Trophoblast cell (in vitro differentiated cells and primary cell): Measurements from ENCODE around the gene SPOCK3.

ENCODE experiments used
- DNase-seq, 2 donors: peaks; one replicate each; pipeline ENCODE4 v3.0.0-alpha.2; 2016
- H2AFZ ChIP-seq: 2 replicates; pipeline ENCODE4 v1.6.1; 2013; ENCODE audit warnings: low read length, moderate library complexity, mild to moderate bottlenecking; ENCODE audit not compliant: insufficient read depth, poor library complexity
- H2AK5ac ChIP-seq: 2 replicates; pipeline ENCODE4 v1.6.1; 2013; ENCODE audit warnings: mild to moderate bottlenecking, low read length
- H2BK120ac ChIP-seq: 2 replicates; pipeline ENCODE4 v1.6.1; 2013; ENCODE audit warnings: low read length, mild to moderate bottlenecking, moderate library complexity; ENCODE audit not compliant: insufficient read depth, poor library complexity
- H2BK12ac ChIP-seq: 2 replicates; pipeline ENCODE4 v1.6.1; 2013; ENCODE audit warnings: mild to moderate bottlenecking, low read length, moderate library complexity
- H2BK5ac ChIP-seq: 2 replicates; pipeline ENCODE4 v1.6.1; 2013; ENCODE audit warnings: low read length, low read depth, moderate library complexity, mild to moderate bottlenecking; ENCODE audit not compliant: poor library complexity
- H3K14ac ChIP-seq: 2 replicates; pipeline ENCODE4 v1.6.1; 2013; ENCODE audit warnings: mild to moderate bottlenecking, low read length
- H3K18ac ChIP-seq: 2 replicates; pipeline ENCODE4 v1.6.1; 2013; ENCODE audit warnings: mild to moderate bottlenecking, low read length
- H3K23ac ChIP-seq: 2 replicates; pipeline ENCODE4 v1.6.1; 2013; ENCODE audit warnings: low read length
- H3K27ac ChIP-seq: 2 replicates; pipeline ENCODE4 v1.5.1; 2013; ENCODE audit warnings: low read depth, mild to moderate bottlenecking, inconsistent platforms, low read length, moderate library complexity
- H3K27me3 ChIP-seq: 2 replicates; pipeline ENCODE4 v1.6.1; 2013; ENCODE audit warnings: inconsistent platforms, mild to moderate bottlenecking, low read length, moderate library complexity; ENCODE audit not compliant: insufficient read depth
- H3K36me3 ChIP-seq, 2 experiments: 1 replicate in 1 of 2; 2 replicates in 1 of 2; pipeline ENCODE4 v1.6.1; 2013; ENCODE audit warnings: low read length in 2 of 2, mild to moderate bottlenecking in 2 of 2, moderate library complexity in 1 of 2; ENCODE audit not compliant: insufficient read depth in 2 of 2, control insufficient read depth in 1 of 2
- H3K4ac ChIP-seq: 2 replicates; pipeline ENCODE4 v1.6.1; 2013; ENCODE audit warnings: low read depth, mild to moderate bottlenecking, low read length, moderate library complexity
- H3K4me1 ChIP-seq, 2 experiments: 1 replicate in 1 of 2; 2 replicates in 1 of 2; pipeline ENCODE4 v1.6.1; 2013; ENCODE audit warnings: low read length in 2 of 2, mild to moderate bottlenecking in 2 of 2, moderate library complexity in 1 of 2; ENCODE audit not compliant: insufficient read depth in 2 of 2, control insufficient read depth in 1 of 2
- H3K4me2 ChIP-seq: 2 replicates; pipeline ENCODE4 v1.6.1; 2013; ENCODE audit warnings: inconsistent platforms, mild to moderate bottlenecking, low read length, moderate library complexity
- H3K4me3 ChIP-seq: 2 replicates; pipeline ENCODE4 v1.5.1; 2013; ENCODE audit warnings: mild to moderate bottlenecking, low read depth, low read length, inconsistent platforms
- H3K79me1 ChIP-seq: one replicate; pipeline ENCODE4 v1.6.1; 2013; ENCODE audit warnings: low read length
- H3K79me2 ChIP-seq: 2 replicates; pipeline ENCODE4 v1.6.1; 2013; ENCODE audit warnings: low read length, mild to moderate bottlenecking; ENCODE audit not compliant: control insufficient read depth, insufficient read depth, poor library complexity
- H3K9ac ChIP-seq: 2 replicates; pipeline ENCODE4 v1.6.1; 2013; ENCODE audit warnings: mild to moderate bottlenecking, low read length
- H3K9me3 ChIP-seq: 2 replicates; pipeline ENCODE4 v1.6.1; 2013; ENCODE audit warnings: low read depth, mild to moderate bottlenecking, control low read depth, inconsistent platforms, low read length; ENCODE audit not compliant: insufficient read depth
- H4K12ac ChIP-seq: 2 replicates; pipeline ENCODE4 v1.6.1; 2013; ENCODE audit warnings: low read depth, mild to moderate bottlenecking, low read length, moderate library complexity
- H4K8ac ChIP-seq: 2 replicates; pipeline ENCODE4 v1.6.1; 2013; ENCODE audit warnings: low read depth, mild to moderate bottlenecking, low read length, moderate library complexity
- H4K91ac ChIP-seq: one replicate; pipeline ENCODE4 v1.6.1; 2013; ENCODE audit warnings: low read depth, mild to moderate bottlenecking, low read length, moderate library complexity
- WGBS: extraction: QIAGEN DNeasy Blood & Tissue Kit; methylation state at CpG from one replicate; pipeline ENCODE4 v1.1.7; 2013; ENCODE audit warnings: missing lambda C conversion rate; ENCODE audit not compliant: insufficient read length, insufficient coverage; ENCODE audit errors: extremely low coverage; 5-methylcytosine and 5-hydroxymethylcytosine counted together

Gene SPOCK3

GRCh38 chr4:167014944-167015343 is 219.3 kb downstream of the SPOCK3 start:
- H4K12ac ChIP-seq: no peak overlapping the region
- DNase-seq: no peak
- no peaks in the 10 kb centered on the region for H3K79me2 ChIP-seq
- no peak overlapping the region for H2AK5ac ChIP-seq
- H2AFZ ChIP-seq: no peak overlapping the region
- no peak overlapping the region for H3K4me2 ChIP-seq
- H2BK12ac ChIP-seq: no peak overlapping the region
- no peak overlapping the region for H2BK120ac ChIP-seq
- no peak overlapping the region for H3K4ac ChIP-seq
- H3K36me3 ChIP-seq: no peaks in the 10 kb centered on the region
- H3K4me3 ChIP-seq: no peak overlapping the region
- H3K4me1 ChIP-seq: no peaks in the 10 kb centered on the region
- no peak overlapping the region for H3K23ac ChIP-seq
- no peak overlapping the region for H3K27ac ChIP-seq
- H3K18ac ChIP-seq: no peak overlapping the region
- no peak overlapping the region for H4K8ac ChIP-seq
- H3K14ac ChIP-seq: no peak overlapping the region
- H4K91ac ChIP-seq: no peak overlapping the region
- no peak overlapping the region for H2BK5ac ChIP-seq
- H3K9me3 ChIP-seq: no peaks in the 10 kb centered on the region
- no peaks in the 10 kb centered on the region for H3K79me1 ChIP-seq
- no peak overlapping the region for H3K9ac ChIP-seq
- H3K27me3 ChIP-seq: no peaks in the 10 kb centered on the region

DNA sequence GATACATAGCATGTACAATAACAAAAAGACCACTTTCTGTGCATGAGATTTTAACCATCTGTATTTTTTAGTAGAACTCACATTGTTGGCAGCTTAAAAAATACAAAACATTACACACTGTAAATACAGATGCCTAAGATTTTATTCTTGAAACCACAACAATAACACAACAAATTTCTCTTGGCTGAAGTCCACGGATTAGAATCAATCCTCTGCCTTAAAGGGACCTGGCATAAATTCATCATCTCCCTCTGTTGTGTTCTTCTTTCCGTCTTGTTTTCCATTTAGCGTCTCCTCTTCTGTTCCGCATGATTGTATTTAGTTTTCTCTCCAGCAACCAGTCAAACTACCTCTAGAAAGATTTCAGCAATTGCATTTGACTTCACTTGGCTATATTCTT is 231.0 kb downstream of the SPOCK3 start:
- no CpG with 5 or more reads among the region's 4 CpGs for WGBS
- Histone ChIP-seq H2BK12ac (no peak overlapping the region), H3K79me2 (no peaks in the 10 kb centered on the region), H3K27me3 (no peaks in the 10 kb centered on the region), H3K18ac (no peak overlapping the region), H3K14ac (no peak overlapping the region), H2AK5ac (no peak overlapping the region), H3K4ac (no peak overlapping the region), H3K23ac (no peak overlapping the region), H3K4me1 (no peaks in the 10 kb centered on the region), H4K8ac (no peak overlapping the region), H4K12ac (no peak overlapping the region), H2AFZ (no peak overlapping the region), H3K4me3 (no peak overlapping the region), H2BK5ac (no peak overlapping the region), H3K36me3 (no peaks in the 10 kb centered on the region), H3K79me1 (no peaks in the 10 kb centered on the region), H3K9ac (no peak overlapping the region), H4K91ac (no peak overlapping the region), H3K9me3 (no peaks in the 10 kb centered on the region), H2BK120ac (no peak overlapping the region), H3K27ac (no peak overlapping the region), H3K4me2 (no peak overlapping the region)
- no peak for DNase-seq

DNA sequence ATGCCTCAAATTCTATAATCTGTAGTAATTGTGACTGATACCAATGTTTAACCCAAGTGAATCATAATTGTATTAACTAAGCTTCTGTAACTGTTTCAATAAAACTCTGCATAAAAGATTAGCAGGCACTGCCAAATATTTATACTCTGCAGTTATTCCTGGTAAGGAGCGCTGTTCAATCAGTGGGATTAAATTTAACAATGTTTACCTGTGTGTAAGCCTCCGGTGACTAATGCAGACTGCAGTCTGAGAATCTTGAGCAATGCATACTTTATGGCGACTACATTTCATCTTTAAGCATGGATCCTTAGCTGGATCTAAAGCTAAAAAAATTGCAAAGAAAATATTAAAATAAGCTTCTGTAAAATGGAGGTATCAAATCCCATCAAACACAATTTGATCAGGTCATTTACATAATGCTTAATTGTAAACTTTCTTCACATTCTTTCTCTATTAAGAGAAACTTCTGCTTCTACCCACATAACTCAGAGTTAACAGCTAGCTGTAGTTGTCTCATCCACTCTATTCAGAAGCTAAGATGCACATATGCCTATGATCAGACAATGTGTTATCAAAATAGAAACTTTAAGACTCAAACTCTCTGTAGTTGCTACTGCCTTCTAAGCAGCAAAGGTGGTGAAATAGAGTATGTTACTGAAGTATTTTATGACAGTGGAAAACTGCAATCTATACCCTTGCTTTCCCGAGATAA is 234.0 kb downstream of the SPOCK3 start:
- H4K12ac ChIP-seq: no peak overlapping the region
- H3K23ac ChIP-seq: no peak overlapping the region
- no peak overlapping the region for H2BK5ac ChIP-seq
- H2AK5ac ChIP-seq: no peak overlapping the region
- no peaks in the 10 kb centered on the region for H3K79me1 ChIP-seq
- no peaks in the 10 kb centered on the region for H3K27me3 ChIP-seq
- no peak overlapping the region for H2AFZ ChIP-seq
- DNase-seq: peak; percentile 1 to 48
- H2BK120ac ChIP-seq: no peak overlapping the region
- H3K9ac ChIP-seq: no peak overlapping the region
- H3K14ac ChIP-seq: no peak overlapping the region
- H3K79me2 ChIP-seq: no peaks in the 10 kb centered on the region
- H3K4me1 ChIP-seq: no peaks in the 10 kb centered on the region
- no peak overlapping the region for H3K4me2 ChIP-seq
- H3K4ac ChIP-seq: no peak overlapping the region
- no peak overlapping the region for H2BK12ac ChIP-seq
- no CpG with 5 or more reads among the region's 4 CpGs for WGBS
- H3K27ac ChIP-seq: no peak overlapping the region
- no peak overlapping the region for H4K91ac ChIP-seq
- H3K36me3 ChIP-seq: no peaks in the 10 kb centered on the region
- H3K9me3 ChIP-seq: no peaks in the 10 kb centered on the region
- H3K18ac ChIP-seq: no peak overlapping the region
- no peak overlapping the region for H3K4me3 ChIP-seq
- H4K8ac ChIP-seq: no peak overlapping the region

DNA sequence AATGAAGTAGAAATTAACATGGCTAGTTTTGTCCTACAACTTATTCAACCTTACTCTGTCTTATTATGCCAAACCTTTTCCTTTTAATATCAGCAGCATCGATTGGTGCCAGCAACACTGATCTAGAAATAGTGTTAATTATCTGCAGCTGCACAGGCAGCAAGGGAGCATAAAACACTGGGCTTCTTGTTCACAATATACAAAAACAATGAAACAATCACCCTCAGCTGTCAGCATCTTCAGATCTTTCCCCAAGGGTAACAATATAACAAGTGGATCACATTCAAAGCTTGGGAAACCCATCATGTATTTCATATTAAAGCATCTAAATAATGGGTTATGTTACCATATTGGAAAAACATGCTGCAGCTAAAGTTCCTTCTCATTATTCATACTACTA is 238.1 kb downstream of the SPOCK3 start:
- no peak overlapping the region for H4K8ac ChIP-seq
- no peak overlapping the region for H2BK5ac ChIP-seq
- no CpG with 5 or more reads among the region's 1 CpG for WGBS
- no peak overlapping the region for H3K4ac ChIP-seq
- H4K91ac ChIP-seq: no peak overlapping the region
- no peak overlapping the region for H2BK12ac ChIP-seq
- no peak overlapping the region for H3K9ac ChIP-seq
- no peak for DNase-seq
- no peak overlapping the region for H4K12ac ChIP-seq
- H2AFZ ChIP-seq: no peak overlapping the region
- no peak overlapping the region for H3K23ac ChIP-seq
- H3K9me3 ChIP-seq: no peaks in the 10 kb centered on the region
- no peak overlapping the region for H3K18ac ChIP-seq
- no peaks in the 10 kb centered on the region for H3K79me1 ChIP-seq
- no peaks in the 10 kb centered on the region for H3K79me2 ChIP-seq
- H3K4me3 ChIP-seq: no peak overlapping the region
- no peaks in the 10 kb centered on the region for H3K27me3 ChIP-seq
- H3K4me2 ChIP-seq: no peak overlapping the region
- H2AK5ac ChIP-seq: no peak overlapping the region
- no peak overlapping the region for H3K27ac ChIP-seq
- no peaks in the 10 kb centered on the region for H3K4me1 ChIP-seq
- H3K36me3 ChIP-seq: no peaks in the 10 kb centered on the region
- no peak overlapping the region for H2BK120ac ChIP-seq
- no peak overlapping the region for H3K14ac ChIP-seq
